Spleen (tissue), 11 donors: Measurements from ENCODE around the gene CD4. TPM values are rescaled to one million over a fixed set of nuclear protein-coding genes. Genes with fewer than 3 reads are reported as not detected.
A peak's percentile ranks its signal among the peaks of the same experiment; 100 is the strongest.

Experiments used
- DNase-seq: peaks from one replicate; pipeline ENCODE4 v3.0.0-alpha.2; 2020
- H3K27ac ChIP-seq, 8 donors: fragments of 200-600 bp; sonication (generic) in 7 of 8; 1 replicate in 4 of 8; 2 replicates in 4 of 8; pipeline versions ENCODE4 v1.5.0 to v1.8.0; 2016 to 2021; ENCODE audit warnings: inconsistent platforms in 4 of 8, mild to moderate bottlenecking in 4 of 8, moderate library complexity in 1 of 8
- H3K27me3 ChIP-seq, 7 donors: fragments of 200-600 bp; sonication (generic) in 6 of 7; replicated peaks in 1 of 7; 1 replicate in 4 of 7; 2 replicates in 3 of 7; pipeline versions ENCODE4 v1.5.0 to v1.8.0; 2016 to 2021; ENCODE audit warnings: inconsistent platforms in 3 of 7, mild to moderate bottlenecking in 1 of 7
- H3K36me3 ChIP-seq, 6 donors: fragments of 200-600 bp; sonication (generic) in 5 of 6; 1 replicate in 4 of 6; 2 replicates in 2 of 6; pipeline versions ENCODE4 v1.5.0 to v1.8.0; 2016 to 2021; ENCODE audit warnings: inconsistent platforms in 2 of 6
- H3K4me1 ChIP-seq, 6 donors: fragments of 200-600 bp; sonication (generic) in 5 of 6; 1 replicate in 3 of 6; 2 replicates in 3 of 6; pipeline versions ENCODE4 v1.5.0 to v1.8.0; 2016 to 2021; ENCODE audit warnings: inconsistent platforms in 3 of 6
- H3K4me3 ChIP-seq, 8 donors: fragments of 200-600 bp; sonication (generic) in 7 of 8; 1 replicate in 4 of 8; 2 replicates in 4 of 8; pipeline versions ENCODE4 v1.5.0 to v1.8.0; 2016 to 2021; ENCODE audit warnings: inconsistent platforms in 4 of 8, mild to moderate bottlenecking in 4 of 8, moderate library complexity in 2 of 8
- H3K9me3 ChIP-seq, 8 donors: fragments of 200-600 bp; sonication (generic) in 7 of 8; 1 replicate in 4 of 8; 2 replicates in 4 of 8; pipeline versions ENCODE4 v1.5.0 to v1.8.0; 2016 to 2021; ENCODE audit warnings: inconsistent platforms in 4 of 8
- POLR2A ChIP-seq, 3 donors: fragments of 450-650 bp; IDR thresholded peaks; one replicate each; pipeline ENCODE4 v1.5.1; 2017; ENCODE audit warnings: antibody characterized with exemption in 3 of 3, mild to moderate bottlenecking in 1 of 3
- POLR2AphosphoS5 ChIP-seq, 3 donors: sonication (generic); formaldehyde crosslinking; IDR thresholded peaks; one replicate each; pipeline ENCODE4 v1.5.1; 2017; ENCODE audit warnings: antibody characterized with exemption in 3 of 3
- WGBS, 5 donors: extraction: QIAGEN DNeasy Blood & Tissue Kit in 3 of 5; methylation state at CpG; one replicate each; pipeline versions ENCODE4 v1.1.5 to v1.1.7; 2013 to 2018; 5-methylcytosine and 5-hydroxymethylcytosine counted together
- intact Hi-C: fragments of 100-400 bp; cut with DNase I; formaldehyde crosslinking; loops from one replicate; pipeline ENCODE4 v1.15.0; 2023; ENCODE audit warnings: low total_unique reads
- polyA plus RNA-seq, 3 donors: library from polyadenylated mRNA; stranded (reverse); fragments of 200-250 nt; gene quantifications; one replicate each; pipeline ENCODE4 v1.2.1, GENCODE V29; 2013
- total RNA-seq, 7 donors: library from RNA; depleted of rRNA in 3 of 7; stranded (reverse); fragments of >200 nt in 3 of 7; fragmentation: NEBNext Ultra II Directional in 4 of 7; extraction: Animal tissue kit (Norgen Biotek cat#: 25700) in 4 of 7; gene quantifications; one replicate each; pipeline versions ENCODE4 v1.1.0 to v1.2.1, GENCODE V29; 2016 to 2021
- TF ChIP-seq, protein P1 (sequence below), 11 experiments: fragments of 200-600 bp in 7 of 11; fragments of 450-650 bp in 4 of 11; sonication (generic) in 4 of 11; IDR thresholded peaks in 8 of 11; conservative IDR thresholded peaks in 3 of 11; 1 replicate in 7 of 11; 2 replicates in 4 of 11; pipeline versions ENCODE4 v1.4.0 to v1.8.0; 2016 to 2021; ENCODE audit warnings: antibody characterized with exemption in 11 of 11, inconsistent platforms in 4 of 11, mild to moderate bottlenecking in 1 of 11
- donor health status: healthy with polysubstance abuse.
- donor health status: DM: no; HTN: no; CAD: no; lungs with moderate emphysema.
- donor health status: DM: no; HTN: no; CAD: no.
- donor health status: Bipolar disorder and iron deficiency.
- donor health status: healthy.
- donor health status: DM: no; HTN: no; CAD: no.
- donor health status: DM: yes; HTN: yes; CAD: no.

The CD4 gene
- total and polyA plus RNA-seq, 10 donors = 21.8 to 207 (median 151) TPM

DNA sequence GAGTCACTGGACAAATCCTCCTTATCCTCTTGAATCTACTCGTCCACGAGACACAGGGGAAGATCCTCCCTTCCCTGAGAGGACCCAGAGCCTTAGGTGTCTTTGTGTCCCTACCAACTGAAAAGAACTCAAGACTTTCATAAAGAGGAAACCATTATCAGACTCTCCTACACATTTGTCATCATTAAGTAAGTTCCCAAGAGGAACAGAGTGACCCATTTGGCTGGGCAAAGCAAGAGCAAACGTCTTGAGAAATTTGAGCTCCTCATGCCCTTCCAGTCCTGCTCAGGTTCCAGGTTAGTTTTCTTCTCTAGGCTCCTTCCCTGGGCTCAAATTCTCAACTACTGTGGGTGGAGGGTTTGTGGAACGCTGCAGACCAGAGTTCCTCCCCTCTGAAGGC, 42.1 kb upstream of the CD4 start:
- intact Hi-C loops = no loop called here
- TF ChIP-seq, protein P1, sequence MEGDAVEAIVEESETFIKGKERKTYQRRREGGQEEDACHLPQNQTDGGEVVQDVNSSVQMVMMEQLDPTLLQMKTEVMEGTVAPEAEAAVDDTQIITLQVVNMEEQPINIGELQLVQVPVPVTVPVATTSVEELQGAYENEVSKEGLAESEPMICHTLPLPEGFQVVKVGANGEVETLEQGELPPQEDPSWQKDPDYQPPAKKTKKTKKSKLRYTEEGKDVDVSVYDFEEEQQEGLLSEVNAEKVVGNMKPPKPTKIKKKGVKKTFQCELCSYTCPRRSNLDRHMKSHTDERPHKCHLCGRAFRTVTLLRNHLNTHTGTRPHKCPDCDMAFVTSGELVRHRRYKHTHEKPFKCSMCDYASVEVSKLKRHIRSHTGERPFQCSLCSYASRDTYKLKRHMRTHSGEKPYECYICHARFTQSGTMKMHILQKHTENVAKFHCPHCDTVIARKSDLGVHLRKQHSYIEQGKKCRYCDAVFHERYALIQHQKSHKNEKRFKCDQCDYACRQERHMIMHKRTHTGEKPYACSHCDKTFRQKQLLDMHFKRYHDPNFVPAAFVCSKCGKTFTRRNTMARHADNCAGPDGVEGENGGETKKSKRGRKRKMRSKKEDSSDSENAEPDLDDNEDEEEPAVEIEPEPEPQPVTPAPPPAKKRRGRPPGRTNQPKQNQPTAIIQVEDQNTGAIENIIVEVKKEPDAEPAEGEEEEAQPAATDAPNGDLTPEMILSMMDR (IDR thresholded peaks at IDR 0.05 in 8 of 11, conservative IDR thresholded peaks at IDR 0.05 in 3 of 11) = no peak
- no peak for TF ChIP-seq POLR2AphosphoS5 (IDR thresholded peaks at IDR 0.05)
- no peak for TF ChIP-seq POLR2A (IDR thresholded peaks at IDR 0.05)
- Histone ChIP-seq H3K4me1 (peaks cover 8 to 43% (median 29%) of the 10 kb centered on the region in 6 donors), H3K27me3 (no peaks in the 10 kb centered on the region), H3K27ac (peak overlapping the region in 3 of 8 donors; percentile 8 to 90 (median 89)), H3K36me3 (peaks cover 0 to 62% (median 48%) of the 10 kb centered on the region in 6 donors), H3K4me3 (no peak overlapping the region), H3K9me3 (peaks cover 0 to 6% (median 0%) of the 10 kb centered on the region in 8 donors)
- DNase-seq = no peak
- WGBS, 5 donors = 67 to 83% (median 76%) methylated on average over 4 of the region's 4 CpGs

DNA sequence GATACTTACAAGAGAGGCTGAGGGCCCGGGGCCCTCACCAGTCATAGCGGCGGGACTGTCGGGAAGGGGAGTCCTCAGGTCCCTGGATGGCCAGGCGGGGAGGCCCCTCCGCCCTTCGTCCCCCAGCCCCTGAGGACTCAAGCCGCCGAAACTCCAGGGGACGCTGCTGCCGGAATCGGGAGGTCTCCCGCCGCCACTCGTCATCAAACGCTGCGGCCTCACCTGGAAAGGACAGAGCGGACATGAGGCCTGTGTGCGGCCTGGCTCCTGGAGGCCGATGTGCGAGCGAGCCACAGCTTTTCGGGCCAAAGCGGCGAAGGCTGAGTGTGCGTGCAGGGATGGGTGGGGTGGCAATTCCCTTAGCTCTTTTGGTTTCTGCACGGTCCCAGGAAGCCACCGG, 40.6 kb upstream of the CD4 start:
- peaks cover 0 to 62% (median 48%) of the 10 kb centered on the region in 6 donors for H3K36me3 ChIP-seq
- 96 to 98% (median 97%) methylated on average over 20 to 28 of the region's 28 CpGs for WGBS, 5 donors

GRCh38 chr12:6750506-6750905, 38.8 kb upstream of the CD4 start:
- no peaks in the 10 kb centered on the region for H3K9me3 ChIP-seq
- no peak overlapping the region for H3K27ac ChIP-seq
- intact Hi-C loops = loop anchor here (10.0 kb wide), 1 partner anchor 74 kb away; the partner anchor contains the start of genes GPR162 and P3H3
- H3K4me1 ChIP-seq = peaks cover 17 to 50% (median 34%) of the 10 kb centered on the region in 6 donors
- H3K4me3 ChIP-seq = no peak overlapping the region
- peaks cover 0 to 62% (median 48%) of the 10 kb centered on the region in 6 donors for H3K36me3 ChIP-seq
- no peaks in the 10 kb centered on the region for H3K27me3 ChIP-seq
- WGBS, 5 donors = 83 to 95% (median 90%) methylated on average over 4 of the region's 4 CpGs
- DNase-seq = no peak
- TF ChIP-seq POLR2A (IDR thresholded peaks at IDR 0.05) = no peak
- TF ChIP-seq, protein P1 (IDR thresholded peaks at IDR 0.05 in 8 of 11, conservative IDR thresholded peaks at IDR 0.05 in 3 of 11) = no peak
- no peak for TF ChIP-seq POLR2AphosphoS5 (IDR thresholded peaks at IDR 0.05)

More for the DNA sequence above, 40.6 kb upstream of the CD4 start:
- Histone ChIP-seq H3K27ac (no peak overlapping the region), H3K27me3 (no peaks in the 10 kb centered on the region), H3K9me3 (no peaks in the 10 kb centered on the region), H3K4me1 (peaks cover 13 to 51% (median 36%) of the 10 kb centered on the region in 6 donors), H3K4me3 (no peak overlapping the region)
- TF ChIP-seq, protein P1 (IDR thresholded peaks at IDR 0.05 in 8 of 11, conservative IDR thresholded peaks at IDR 0.05 in 3 of 11) = no peak
- peak in 1 of 3 donors; percentile 46 for TF ChIP-seq POLR2AphosphoS5 (IDR thresholded peaks at IDR 0.05)
- no peak for DNase-seq
- intact Hi-C loops = no loop called here

DNA sequence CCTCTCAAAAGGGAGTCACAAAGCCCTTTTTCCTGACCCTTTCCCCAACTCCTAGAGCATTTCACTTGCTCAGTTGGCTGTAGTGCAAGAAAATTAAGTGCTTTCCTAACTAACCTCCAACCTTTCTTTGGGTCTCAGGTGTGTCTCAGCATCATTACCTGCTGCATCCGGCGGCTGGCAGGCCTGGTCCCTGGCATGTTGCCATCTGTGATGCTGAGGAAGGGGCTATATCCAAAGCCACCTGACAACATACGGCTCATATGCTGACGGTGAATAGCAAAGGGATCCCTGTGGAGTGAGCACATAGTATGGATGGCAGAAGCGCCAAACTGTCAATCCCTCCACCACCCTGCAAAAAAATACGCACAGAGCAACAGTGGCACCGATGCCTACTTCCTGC, 37.6 kb upstream of the CD4 start:
- peak overlapping the region in 5 of 8 donors; percentile 97 to 99 (median 98) for H3K27ac ChIP-seq
- intact Hi-C loops = loop anchor here (10.0 kb wide), 1 partner anchor 73 kb away; the partner anchor contains the start of genes GPR162 and P3H3
- peaks cover 0 to 54% (median 46%) of the 10 kb centered on the region in 6 donors for H3K36me3 ChIP-seq
- TF ChIP-seq, protein P1 (IDR thresholded peaks at IDR 0.05 in 8 of 11, conservative IDR thresholded peaks at IDR 0.05 in 3 of 11) = no peak
- TF ChIP-seq POLR2A (IDR thresholded peaks at IDR 0.05) (no peak), POLR2AphosphoS5 (IDR thresholded peaks at IDR 0.05) (no peak)
- H3K9me3 ChIP-seq = no peaks in the 10 kb centered on the region
- no peak for DNase-seq
- WGBS, 5 donors = 81 to 91% (median 85%) methylated on average over 7 of the region's 7 CpGs
- H3K4me1 ChIP-seq = peaks cover 16 to 37% (median 25%) of the 10 kb centered on the region in 6 donors
- no peaks in the 10 kb centered on the region for H3K27me3 ChIP-seq
- H3K4me3 ChIP-seq = peak overlapping the region in 4 of 8 donors; percentile 60 to 88 (median 62)
